GM12878 (cell line): ENCODE measurements around the gene UBE2QL1. TPM values are rescaled to one million over a fixed set of nuclear protein-coding genes. Genes with fewer than 3 reads are reported as not detected.

Experiments
- ATAC-seq: fragments of 200-7000 bp; cut with Tn5 transposase; 3 replicates; pipeline ENCODE4 v1.9.1; 2020; ENCODE audit warnings: mild to moderate bottlenecking, moderate library complexity
- BruUV-seq: library from RNA; stranded (reverse); fragments of 400-500 nt; replicated peaks from 2 replicates; lab custom pipeline; 2021; lab: Mats Ljungman, UMichigan
- CTCF ChIA-PET: fragments of 300-600 bp; sonication (Branson Sonifier 250); formaldehyde crosslinking; extraction: SDS; loops from one replicate; lab custom pipeline; 2021; ENCODE audit warnings: inconsistent platforms; lab: Yijun Ruan, JAX
- POLR2A ChIA-PET: fragments of 350-600 bp; formaldehyde crosslinking; extraction: SDS; loops from one replicate; lab custom pipeline; 2021; ENCODE audit warnings: inconsistent platforms; lab: Charles Lee
- RAD21 ChIA-PET: fragments of 300-600 bp; sonication (Branson Sonifier 250); formaldehyde crosslinking; loops from one replicate; lab custom pipeline; 2023; ENCODE audit warnings: antibody characterized with exemption; ENCODE audit not compliant: unreplicated experiment; lab: Charles Lee
- SMC1A ChIA-PET: fragments of 300-600 bp; sonication (Branson Sonifier 250); formaldehyde crosslinking; loops from one replicate; lab custom pipeline; 2023; ENCODE audit not compliant: unreplicated experiment, uncharacterized antibody; lab: Charles Lee
- DNase-seq: peaks from one replicate; pipeline ENCODE4 v3.0.0-alpha.2; 2011; ENCODE audit warnings: low read depth, low spot score
- FAIRE-seq: peaks from 3 replicates; lab custom pipeline; 2011; peaks lifted over from hg19 to GRCh38; lab: Jason Lieb, UNC
- H2AFZ ChIP-seq: 2 replicates; pipeline ENCODE4 v1.6.0; 2011; ENCODE audit warnings: low read depth, low read length, control low read depth; ENCODE audit not compliant: control insufficient read depth
- H3K27ac ChIP-seq: 2 replicates; pipeline ENCODE4 v1.5.1; 2011; ENCODE audit warnings: control low read depth; ENCODE audit not compliant: control insufficient read depth, insufficient read depth
- H3K27me3 ChIP-seq, 2 experiments: replicated peaks in 1 of 2; 2 replicates each; pipeline versions ENCODE4 v1.6.0 to v1.6.1; 2011; ENCODE audit warnings: low read length in 1 of 2; ENCODE audit not compliant: control insufficient read depth in 2 of 2, insufficient read depth in 2 of 2
- H3K36me3 ChIP-seq, 2 experiments: 2 replicates each; pipeline ENCODE4 v1.5.1; 2011; ENCODE audit warnings: low read length in 1 of 2; ENCODE audit not compliant: control insufficient read depth in 2 of 2, insufficient read depth in 2 of 2
- H3K4me1 ChIP-seq: 2 replicates; pipeline ENCODE4 v1.6.1; 2011; ENCODE audit warnings: mild to moderate bottlenecking, low read length, moderate library complexity, mixed read lengths; ENCODE audit not compliant: control insufficient read depth, insufficient read depth
- H3K4me2 ChIP-seq: 2 replicates; pipeline ENCODE4 v1.6.0; 2011; ENCODE audit warnings: control low read depth; ENCODE audit not compliant: control insufficient read depth, insufficient read depth
- H3K4me3 ChIP-seq: fragments of 200-600 bp; sonication (generic); 2 replicates; pipeline ENCODE4 v1.5.1; 2016
- H3K79me2 ChIP-seq: 2 replicates; pipeline ENCODE4 v1.6.0; 2011; ENCODE audit warnings: low read length; ENCODE audit not compliant: control insufficient read depth, insufficient read depth
- H3K9ac ChIP-seq: 2 replicates; pipeline ENCODE4 v1.8.0; 2011; ENCODE audit warnings: low read length, control low read depth, mixed read lengths; ENCODE audit not compliant: control insufficient read depth, insufficient read depth
- H3K9me3 ChIP-seq: replicated peaks from 3 replicates; pipeline ENCODE4 v1.5.1; 2011; ENCODE audit warnings: mild to moderate bottlenecking, low read length; ENCODE audit not compliant: control insufficient read depth, insufficient read depth
- H4K20me1 ChIP-seq: 2 replicates; pipeline ENCODE4 v1.6.0; 2011; ENCODE audit not compliant: control insufficient read depth, insufficient read depth
- BCL3 ChIP-seq: IDR thresholded peaks from 2 replicates; pipeline ENCODE4 v1.6.1; 2011; ENCODE audit warnings: borderline replicate concordance, low read depth, mild to moderate bottlenecking, moderate library complexity, low read length; ENCODE audit not compliant: insufficient read depth, poor library complexity, severe bottlenecking
- PAX5 ChIP-seq: IDR thresholded peaks from 2 replicates; pipeline ENCODE4 v1.6.1; 2011; ENCODE audit warnings: low read depth, low read length, borderline replicate concordance
- POLR2AphosphoS5 ChIP-seq: IDR thresholded peaks from 2 replicates; pipeline ENCODE4 v1.6.1; 2011; ENCODE audit warnings: mild to moderate bottlenecking, low read length, inconsistent platforms
- RELB ChIP-seq: fragments of 450-650 bp; IDR thresholded peaks from 2 replicates; pipeline ENCODE4 v1.6.1; 2017; ENCODE audit warnings: low read depth, mild to moderate bottlenecking, moderate library complexity
- TARDBP ChIP-seq: IDR thresholded peaks from 2 replicates; pipeline ENCODE4 v1.6.1; 2016; ENCODE audit warnings: borderline replicate concordance
- ZBTB33 ChIP-seq: fragments of 450-650 bp; IDR thresholded peaks from 2 replicates; pipeline ENCODE4 v1.6.1; 2017; ENCODE audit warnings: mild to moderate bottlenecking
- ZBTB4 ChIP-seq: fragments of 450-650 bp; formaldehyde crosslinking; IDR thresholded peaks from 2 replicates; pipeline ENCODE4 v1.4.0; 2022; ENCODE audit warnings: mild to moderate bottlenecking, moderate library complexity
- whole genome bisulfite sequencing: methylation state at CpG from one replicate; pipeline ENCODE4 v1.1.6; 2016; ENCODE audit warnings: low lambda C conversion rate; ENCODE audit not compliant: insufficient replicate concordance, insufficient coverage; ENCODE audit errors: missing lambda C conversion rate; 5-methylcytosine and 5-hydroxymethylcytosine counted together
- in situ Hi-C: fragments of 300-500 bp; cut with MboI; formaldehyde crosslinking; loops from 9 replicates; pipeline ENCODE4 v1.14.3; 2018; ENCODE audit warnings: mixed read lengths
- intact Hi-C: fragments of 100-400 bp; cut with micrococcal nuclease; formaldehyde crosslinking; loops from one replicate; pipeline ENCODE4 v1.14.2; 2022; ENCODE audit not compliant: unreplicated experiment
- polyA plus RNA-seq, 11 experiments: library from polyadenylated mRNA; depleted of rRNA in 4 of 11; unstranded in 6 of 11; stranded (reverse) in 5 of 11; fragments of >200 nt; fragmentation: Nextera tagmentation in 4 of 11; fragmentation: Illumina TruSeq in 1 of 11; extraction: Ambion mirVana in 4 of 11; extraction: Trizol in 1 of 11; gene quantifications; 1 replicate in 1 of 11; 2 replicates in 10 of 11; pipeline versions ENCODE4 v1.2.1 to v1.2.3, GENCODE V29; 2011 to 2016; ENCODE audit warnings: inconsistent platforms in 2 of 11, missing spikeins in 2 of 11, low read depth in 1 of 11
- total RNA-seq, 4 experiments: library from RNA; depleted of rRNA in 3 of 4; stranded (reverse); fragments of >200 nt in 3 of 4; fragmentation: Illumina TruSeq in 1 of 4; extraction: Trizol in 1 of 4; gene quantifications; 2 replicates each; pipeline versions ENCODE4 v1.2.1 to v1.2.3, GENCODE V29; 2013 to 2021

The UBE2QL1 gene
- total and polyA plus RNA-seq, 10 of the 15 experiments (the other 5 are each of a cell fraction or from before 2014, with no cell fraction given): 0.03 to 0.62 (median 0.04) TPM; not detected in 6

GRCh38 chr5:6457592-6457991 lies 8.9 kb downstream of the UBE2QL1 start:
- H3K4me1 ChIP-seq: no peaks in the 10 kb centered on the region
- intact Hi-C loops: loop anchor here (10.0 kb wide), 1 partner anchor 963 kb away; no protein-coding TSS in a partner anchor
- in situ Hi-C loops: no loop called here
- H3K9me3 ChIP-seq: no peaks in the 10 kb centered on the region; the same call in 2 of the 3 replicates
- ChIA-PET CTCF (interaction anchor here (1.4 kb wide), 1 partner anchor 12 kb away, joined by 3 read pairs; no protein-coding TSS in a partner anchor), SMC1A (no interaction called here), POLR2A (no interaction called here), RAD21 (interaction anchor here (1.0 kb wide), 1 partner anchor 31 kb away, joined by 3 read pairs; no protein-coding TSS in a partner anchor)
- no peak overlapping the region for H3K4me3 ChIP-seq
- FAIRE-seq (no peak), ATAC-seq (no peak), DNase-seq (no peak)
- H3K79me2 ChIP-seq: no peaks in the 10 kb centered on the region
- TF ChIP-seq PAX5: no peak
- TF ChIP-seq POLR2AphosphoS5: no peak
- TF ChIP-seq TARDBP: no peak
- no peak for TF ChIP-seq ZBTB4
- no peak for TF ChIP-seq RELB
- TF ChIP-seq ZBTB33: no peak
- no peak for TF ChIP-seq BCL3
- no peak overlapping the region for H3K4me2 ChIP-seq
- no TSS peak for BruUV-seq
- no peaks in the 10 kb centered on the region for H4K20me1 ChIP-seq
- no peak overlapping the region for H3K9ac ChIP-seq
- no peak overlapping the region for H2AFZ ChIP-seq
- WGBS: 63% methylated on average over 5 of the region's 5 CpGs
- no peak overlapping the region for H3K27ac ChIP-seq
- peaks cover 0 to 10% of the 10 kb centered on the region in 2 experiments for H3K27me3 ChIP-seq
- no peaks in the 10 kb centered on the region for H3K36me3 ChIP-seq
